GM12878 (cell line): Measurements from ENCODE around the gene PRKG1. TPM values are rescaled to one million over a fixed set of nuclear protein-coding genes. Genes with fewer than 3 reads are reported as not detected.

ENCODE experiments used
- ATAC-seq: fragments of 200-7000 bp; cut with Tn5 transposase; 3 replicates; pipeline ENCODE4 v1.9.1; 2020; ENCODE audit warnings: mild to moderate bottlenecking, moderate library complexity
- BruUV-seq: library from RNA; stranded (reverse); fragments of 400-500 nt; replicated peaks from 2 replicates; lab custom pipeline; 2021; lab: Mats Ljungman, UMichigan
- CTCF ChIA-PET: fragments of 300-600 bp; sonication (Branson Sonifier 250); formaldehyde crosslinking; extraction: SDS; loops from one replicate; lab custom pipeline; 2021; ENCODE audit warnings: inconsistent platforms; lab: Yijun Ruan, JAX
- POLR2A ChIA-PET: fragments of 350-600 bp; formaldehyde crosslinking; extraction: SDS; loops from one replicate; lab custom pipeline; 2021; ENCODE audit warnings: inconsistent platforms; lab: Charles Lee
- RAD21 ChIA-PET: fragments of 300-600 bp; sonication (Branson Sonifier 250); formaldehyde crosslinking; loops from one replicate; lab custom pipeline; 2023; ENCODE audit warnings: antibody characterized with exemption; ENCODE audit not compliant: unreplicated experiment; lab: Charles Lee
- SMC1A ChIA-PET: fragments of 300-600 bp; sonication (Branson Sonifier 250); formaldehyde crosslinking; loops from one replicate; lab custom pipeline; 2023; ENCODE audit not compliant: unreplicated experiment, uncharacterized antibody; lab: Charles Lee
- DNase-seq: peaks from one replicate; pipeline ENCODE4 v3.0.0-alpha.2; 2011; ENCODE audit warnings: low read depth, low spot score
- FAIRE-seq: peaks from 3 replicates; lab custom pipeline; 2011; peaks lifted over from hg19 to GRCh38; lab: Jason Lieb, UNC
- H2AFZ ChIP-seq: 2 replicates; pipeline ENCODE4 v1.6.0; 2011; ENCODE audit warnings: low read depth, low read length, control low read depth; ENCODE audit not compliant: control insufficient read depth
- H3K27ac ChIP-seq: 2 replicates; pipeline ENCODE4 v1.5.1; 2011; ENCODE audit warnings: control low read depth; ENCODE audit not compliant: control insufficient read depth, insufficient read depth
- H3K27me3 ChIP-seq, 2 experiments: replicated peaks in 1 of 2; 2 replicates each; pipeline versions ENCODE4 v1.6.0 to v1.6.1; 2011; ENCODE audit warnings: low read length in 1 of 2; ENCODE audit not compliant: control insufficient read depth in 2 of 2, insufficient read depth in 2 of 2
- H3K36me3 ChIP-seq, 2 experiments: 2 replicates each; pipeline ENCODE4 v1.5.1; 2011; ENCODE audit warnings: low read length in 1 of 2; ENCODE audit not compliant: control insufficient read depth in 2 of 2, insufficient read depth in 2 of 2
- H3K4me1 ChIP-seq: 2 replicates; pipeline ENCODE4 v1.6.1; 2011; ENCODE audit warnings: mild to moderate bottlenecking, low read length, moderate library complexity, mixed read lengths; ENCODE audit not compliant: control insufficient read depth, insufficient read depth
- H3K4me2 ChIP-seq: 2 replicates; pipeline ENCODE4 v1.6.0; 2011; ENCODE audit warnings: control low read depth; ENCODE audit not compliant: control insufficient read depth, insufficient read depth
- H3K4me3 ChIP-seq: fragments of 200-600 bp; sonication (generic); 2 replicates; pipeline ENCODE4 v1.5.1; 2016
- H3K79me2 ChIP-seq: 2 replicates; pipeline ENCODE4 v1.6.0; 2011; ENCODE audit warnings: low read length; ENCODE audit not compliant: control insufficient read depth, insufficient read depth
- H3K9ac ChIP-seq: 2 replicates; pipeline ENCODE4 v1.8.0; 2011; ENCODE audit warnings: low read length, control low read depth, mixed read lengths; ENCODE audit not compliant: control insufficient read depth, insufficient read depth
- H3K9me3 ChIP-seq: replicated peaks from 3 replicates; pipeline ENCODE4 v1.5.1; 2011; ENCODE audit warnings: mild to moderate bottlenecking, low read length; ENCODE audit not compliant: control insufficient read depth, insufficient read depth
- H4K20me1 ChIP-seq: 2 replicates; pipeline ENCODE4 v1.6.0; 2011; ENCODE audit not compliant: control insufficient read depth, insufficient read depth
- CBX5 ChIP-seq: sonication (generic); IDR thresholded peaks from 2 replicates; pipeline ENCODE4 v1.6.1; 2016; ENCODE audit warnings: low read depth, moderate library complexity, mild to moderate bottlenecking, inconsistent platforms
- MEF2B ChIP-seq: fragments of 450-650 bp; IDR thresholded peaks from 2 replicates; pipeline ENCODE4 v1.6.1; 2018; ENCODE audit warnings: mild to moderate bottlenecking, moderate library complexity; ENCODE audit not compliant: partially characterized antibody, poor library complexity, severe bottlenecking
- NFYB ChIP-seq: IDR thresholded peaks from 2 replicates; pipeline ENCODE4 v1.6.1; 2011; ENCODE audit warnings: low read depth, mild to moderate bottlenecking, low read length, improper control_type of control experiment, moderate library complexity; ENCODE audit not compliant: insufficient read depth
- NR2C1 ChIP-seq: fragments of 450-650 bp; IDR thresholded peaks from 2 replicates; pipeline ENCODE4 v1.6.1; 2017; ENCODE audit warnings: antibody characterized with exemption, mild to moderate bottlenecking, moderate library complexity
- RAD51 ChIP-seq: fragments of 450-650 bp; IDR thresholded peaks from 2 replicates; pipeline ENCODE4 v1.6.1; 2016; ENCODE audit warnings: moderate library complexity, mild to moderate bottlenecking, inconsistent platforms
- TCF7 ChIP-seq: IDR thresholded peaks from 2 replicates; pipeline ENCODE4 v1.6.1; 2014; ENCODE audit warnings: antibody characterized with exemption, borderline replicate concordance
- USF2 ChIP-seq: IDR thresholded peaks from 2 replicates; pipeline ENCODE4 v1.6.1; 2011; ENCODE audit warnings: low read depth, low read length, improper control_type of control experiment, borderline replicate concordance
- ZBTB11 ChIP-seq: fragments of 450-650 bp; formaldehyde crosslinking; IDR thresholded peaks from 2 replicates; pipeline ENCODE4 v1.5.0; 2022; ENCODE audit warnings: mild to moderate bottlenecking, missing genetic modification characterization
- ZNF274 ChIP-seq: IDR thresholded peaks from one replicate; pipeline ENCODE4 v1.8.0; 2011; ENCODE audit not compliant: insufficient read length, insufficient read depth
- WGBS: methylation state at CpG from one replicate; pipeline ENCODE4 v1.1.6; 2016; ENCODE audit warnings: low lambda C conversion rate; ENCODE audit not compliant: insufficient replicate concordance, insufficient coverage; ENCODE audit errors: missing lambda C conversion rate; 5-methylcytosine and 5-hydroxymethylcytosine counted together
- in situ Hi-C: fragments of 300-500 bp; cut with MboI; formaldehyde crosslinking; loops from 9 replicates; pipeline ENCODE4 v1.14.3; 2018; ENCODE audit warnings: mixed read lengths
- intact Hi-C: fragments of 100-400 bp; cut with micrococcal nuclease; formaldehyde crosslinking; loops from one replicate; pipeline ENCODE4 v1.14.2; 2022; ENCODE audit not compliant: unreplicated experiment
- polyA plus RNA-seq, 11 experiments: library from polyadenylated mRNA; depleted of rRNA in 4 of 11; unstranded in 6 of 11; stranded (reverse) in 5 of 11; fragments of >200 nt; fragmentation: Nextera tagmentation in 4 of 11; fragmentation: Illumina TruSeq in 1 of 11; extraction: Ambion mirVana in 4 of 11; extraction: Trizol in 1 of 11; gene quantifications; 1 replicate in 1 of 11; 2 replicates in 10 of 11; pipeline versions ENCODE4 v1.2.1 to v1.2.3, GENCODE V29; 2011 to 2016; ENCODE audit warnings: inconsistent platforms in 2 of 11, missing spikeins in 2 of 11, low read depth in 1 of 11
- total RNA-seq, 4 experiments: library from RNA; depleted of rRNA in 3 of 4; stranded (reverse); fragments of >200 nt in 3 of 4; fragmentation: Illumina TruSeq in 1 of 4; extraction: Trizol in 1 of 4; gene quantifications; 2 replicates each; pipeline versions ENCODE4 v1.2.1 to v1.2.3, GENCODE V29; 2013 to 2021
- TF ChIP-seq, protein P1 (sequence below): IDR thresholded peaks from 2 replicates; pipeline ENCODE4 v1.6.1; 2012; ENCODE audit warnings: improper control_type of control experiment, low read depth, low read length; ENCODE audit not compliant: insufficient replicate concordance

PRKG1 gene
- total and polyA plus RNA-seq, 10 of the 15 experiments (the other 5 are each of a cell fraction or from before 2014, with no cell fraction given): 0.04 to 0.05 TPM; not detected in 8

- TF ChIP-seq, protein P1, sequence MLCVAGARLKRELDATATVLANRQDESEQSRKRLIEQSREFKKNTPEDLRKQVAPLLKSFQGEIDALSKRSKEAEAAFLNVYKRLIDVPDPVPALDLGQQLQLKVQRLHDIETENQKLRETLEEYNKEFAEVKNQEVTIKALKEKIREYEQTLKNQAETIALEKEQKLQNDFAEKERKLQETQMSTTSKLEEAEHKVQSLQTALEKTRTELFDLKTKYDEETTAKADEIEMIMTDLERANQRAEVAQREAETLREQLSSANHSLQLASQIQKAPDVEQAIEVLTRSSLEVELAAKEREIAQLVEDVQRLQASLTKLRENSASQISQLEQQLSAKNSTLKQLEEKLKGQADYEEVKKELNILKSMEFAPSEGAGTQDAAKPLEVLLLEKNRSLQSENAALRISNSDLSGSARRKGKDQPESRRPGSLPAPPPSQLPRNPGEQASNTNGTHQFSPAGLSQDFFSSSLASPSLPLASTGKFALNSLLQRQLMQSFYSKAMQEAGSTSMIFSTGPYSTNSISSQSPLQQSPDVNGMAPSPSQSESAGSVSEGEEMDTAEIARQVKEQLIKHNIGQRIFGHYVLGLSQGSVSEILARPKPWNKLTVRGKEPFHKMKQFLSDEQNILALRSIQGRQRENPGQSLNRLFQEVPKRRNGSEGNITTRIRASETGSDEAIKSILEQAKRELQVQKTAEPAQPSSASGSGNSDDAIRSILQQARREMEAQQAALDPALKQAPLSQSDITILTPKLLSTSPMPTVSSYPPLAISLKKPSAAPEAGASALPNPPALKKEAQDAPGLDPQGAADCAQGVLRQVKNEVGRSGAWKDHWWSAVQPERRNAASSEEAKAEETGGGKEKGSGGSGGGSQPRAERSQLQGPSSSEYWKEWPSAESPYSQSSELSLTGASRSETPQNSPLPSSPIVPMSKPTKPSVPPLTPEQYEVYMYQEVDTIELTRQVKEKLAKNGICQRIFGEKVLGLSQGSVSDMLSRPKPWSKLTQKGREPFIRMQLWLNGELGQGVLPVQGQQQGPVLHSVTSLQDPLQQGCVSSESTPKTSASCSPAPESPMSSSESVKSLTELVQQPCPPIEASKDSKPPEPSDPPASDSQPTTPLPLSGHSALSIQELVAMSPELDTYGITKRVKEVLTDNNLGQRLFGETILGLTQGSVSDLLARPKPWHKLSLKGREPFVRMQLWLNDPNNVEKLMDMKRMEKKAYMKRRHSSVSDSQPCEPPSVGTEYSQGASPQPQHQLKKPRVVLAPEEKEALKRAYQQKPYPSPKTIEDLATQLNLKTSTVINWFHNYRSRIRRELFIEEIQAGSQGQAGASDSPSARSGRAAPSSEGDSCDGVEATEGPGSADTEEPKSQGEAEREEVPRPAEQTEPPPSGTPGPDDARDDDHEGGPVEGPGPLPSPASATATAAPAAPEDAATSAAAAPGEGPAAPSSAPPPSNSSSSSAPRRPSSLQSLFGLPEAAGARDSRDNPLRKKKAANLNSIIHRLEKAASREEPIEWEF: no peak
- no peak for TF ChIP-seq CBX5
- no peak for TF ChIP-seq RAD51
- TF ChIP-seq TCF7: no peak
- no peak for TF ChIP-seq ZNF274
- no peak for TF ChIP-seq NR2C1
- no peak for TF ChIP-seq NFYB
Observed at GRCh38 chr10:51106311-51106945, 32.1 kb downstream of the PRKG1 start (continued).

- intact Hi-C loops: no loop called here
- BruUV-seq: no TSS peak
- no peak for TF ChIP-seq MEF2B
- TF ChIP-seq ZBTB11: no peak
- no peak for TF ChIP-seq USF2
Observed at GRCh38 chr10:51108406-51108805, 34.1 kb downstream of the PRKG1 start.

More at GRCh38 chr10:51108406-51108805, 34.1 kb downstream of the PRKG1 start:
- Histone ChIP-seq H2AFZ (no peak overlapping the region), H4K20me1 (no peaks in the 10 kb centered on the region), H3K4me2 (no peak overlapping the region), H3K27ac (no peak overlapping the region), H3K9me3 (no peaks in the 10 kb centered on the region), H3K27me3 (no peaks in the 10 kb centered on the region), H3K9ac (no peak overlapping the region), H3K4me3 (no peak overlapping the region), H3K79me2 (no peaks in the 10 kb centered on the region), H3K4me1 (no peaks in the 10 kb centered on the region), H3K36me3 (no peaks in the 10 kb centered on the region)
- no peak for ATAC-seq
- in situ Hi-C loops: no loop called here
- WGBS: 4% methylated on average over 1 of the region's 1 CpG
- RAD21 ChIA-PET: no interaction called here
- no peak for FAIRE-seq
- SMC1A ChIA-PET: no interaction called here
- CTCF ChIA-PET: no interaction called here
- POLR2A ChIA-PET: no interaction called here
- DNase-seq: no peak
